Activated CD4-positive, alpha-beta T cell treated with anti-CD3 and anti-CD28 coated beads, Interleukin-2, amount 50 U/mL, for 48 hours (primary cell): ENCODE data around the gene TMF1.
A peak's percentile ranks its signal among the peaks of the same experiment; 100 is the strongest.

ENCODE experiments used
- DNase-seq, 2 experiments: peaks; one replicate each; pipeline ENCODE4 v3.0.0-alpha.2; 2020

Gene TMF1, protein sequence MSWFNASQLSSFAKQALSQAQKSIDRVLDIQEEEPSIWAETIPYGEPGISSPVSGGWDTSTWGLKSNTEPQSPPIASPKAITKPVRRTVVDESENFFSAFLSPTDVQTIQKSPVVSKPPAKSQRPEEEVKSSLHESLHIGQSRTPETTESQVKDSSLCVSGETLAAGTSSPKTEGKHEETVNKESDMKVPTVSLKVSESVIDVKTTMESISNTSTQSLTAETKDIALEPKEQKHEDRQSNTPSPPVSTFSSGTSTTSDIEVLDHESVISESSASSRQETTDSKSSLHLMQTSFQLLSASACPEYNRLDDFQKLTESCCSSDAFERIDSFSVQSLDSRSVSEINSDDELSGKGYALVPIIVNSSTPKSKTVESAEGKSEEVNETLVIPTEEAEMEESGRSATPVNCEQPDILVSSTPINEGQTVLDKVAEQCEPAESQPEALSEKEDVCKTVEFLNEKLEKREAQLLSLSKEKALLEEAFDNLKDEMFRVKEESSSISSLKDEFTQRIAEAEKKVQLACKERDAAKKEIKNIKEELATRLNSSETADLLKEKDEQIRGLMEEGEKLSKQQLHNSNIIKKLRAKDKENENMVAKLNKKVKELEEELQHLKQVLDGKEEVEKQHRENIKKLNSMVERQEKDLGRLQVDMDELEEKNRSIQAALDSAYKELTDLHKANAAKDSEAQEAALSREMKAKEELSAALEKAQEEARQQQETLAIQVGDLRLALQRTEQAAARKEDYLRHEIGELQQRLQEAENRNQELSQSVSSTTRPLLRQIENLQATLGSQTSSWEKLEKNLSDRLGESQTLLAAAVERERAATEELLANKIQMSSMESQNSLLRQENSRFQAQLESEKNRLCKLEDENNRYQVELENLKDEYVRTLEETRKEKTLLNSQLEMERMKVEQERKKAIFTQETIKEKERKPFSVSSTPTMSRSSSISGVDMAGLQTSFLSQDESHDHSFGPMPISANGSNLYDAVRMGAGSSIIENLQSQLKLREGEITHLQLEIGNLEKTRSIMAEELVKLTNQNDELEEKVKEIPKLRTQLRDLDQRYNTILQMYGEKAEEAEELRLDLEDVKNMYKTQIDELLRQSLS

DNA sequence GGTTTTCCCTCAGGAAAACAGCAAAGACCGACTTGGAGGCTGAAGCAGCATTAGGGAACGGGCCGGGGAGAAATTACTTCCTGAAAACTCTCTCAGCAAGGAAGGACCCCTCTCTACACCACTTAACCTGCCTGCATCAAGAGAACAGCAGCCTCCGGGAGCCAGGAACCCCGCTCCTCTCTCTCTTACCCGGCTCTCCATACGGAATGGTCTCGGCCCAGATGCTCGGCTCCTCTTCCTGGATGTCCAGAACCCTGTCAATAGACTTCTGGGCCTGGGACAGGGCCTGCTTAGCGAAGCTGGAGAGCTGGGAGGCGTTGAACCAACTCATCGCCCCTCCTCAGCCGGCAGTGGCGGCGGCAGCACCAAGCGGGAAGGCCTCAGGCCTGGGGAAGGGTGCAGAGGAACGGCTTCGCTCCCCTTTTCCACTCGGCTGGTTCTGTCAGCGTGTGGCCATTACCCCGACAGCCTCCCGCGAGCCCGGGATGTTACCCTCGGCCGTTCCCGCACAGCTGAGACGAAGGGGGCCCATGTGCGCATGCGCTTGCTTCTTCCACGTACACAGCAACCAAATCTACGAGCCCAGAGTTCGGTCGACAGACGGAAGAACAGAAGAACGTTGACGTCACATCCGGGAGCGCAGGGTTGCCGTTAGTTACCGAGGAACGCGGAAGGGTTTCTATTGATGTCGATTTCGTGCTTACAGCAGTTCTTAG lies at the start of gene TMF1:
Gene TMF1, minus strand, starts transcription at position 578 of the 716 bp plus-strand sequence. Its CDS starts 247 bp downstream, at position 331.
- peak; percentile 98 for DNase-seq

DNA sequence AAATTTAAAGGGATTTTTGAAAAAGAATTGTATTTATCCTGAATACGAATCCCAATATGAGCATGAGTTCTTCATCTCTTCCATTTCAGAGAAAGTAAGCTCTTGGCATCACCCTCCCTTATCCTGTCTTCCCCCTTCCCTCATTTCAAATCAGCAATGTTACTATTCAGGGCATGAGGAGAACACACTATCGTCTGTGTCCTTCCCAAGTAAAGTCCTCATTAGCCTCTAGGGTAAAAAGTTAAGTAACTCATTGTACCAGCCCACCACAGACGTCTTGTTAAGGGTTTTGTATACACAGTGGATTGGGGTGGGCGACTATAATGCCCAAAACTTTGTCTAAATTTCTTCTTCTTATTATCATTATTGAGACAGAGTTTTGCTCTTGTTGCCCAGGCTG lies 47.4 kb upstream of the TMF1 start:
- no peak for DNase-seq

DNA sequence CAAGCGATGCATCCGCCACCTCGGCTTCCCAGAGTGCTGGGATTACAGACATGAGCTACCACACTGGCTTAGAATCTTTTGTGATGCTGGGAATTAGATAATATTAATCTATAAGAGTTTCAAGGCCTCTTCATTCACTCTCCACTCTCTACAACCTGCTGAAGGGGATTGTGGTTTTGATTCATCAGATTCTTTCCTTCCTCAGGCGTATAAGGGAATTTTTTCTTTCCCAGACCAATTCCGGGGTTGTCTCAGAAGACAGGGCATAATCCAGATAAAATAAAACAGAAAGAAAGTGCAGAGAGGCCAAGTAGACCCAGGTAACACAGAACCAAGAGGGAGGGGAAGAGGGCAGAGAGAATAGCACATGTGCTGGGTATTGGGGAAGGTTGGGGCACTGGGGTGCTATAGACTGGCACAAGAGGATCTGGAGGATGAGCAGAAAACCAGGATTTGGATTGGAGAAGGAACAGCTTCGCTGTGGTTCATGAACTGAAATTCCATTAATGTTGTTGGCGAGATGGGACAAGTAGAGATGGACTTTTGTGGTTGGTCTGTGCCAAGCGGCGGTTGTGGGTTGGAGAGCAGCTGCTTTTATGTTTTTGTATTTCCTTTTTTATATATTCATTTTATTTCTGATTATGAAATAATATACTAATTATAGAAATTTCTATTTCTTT lies 45.4 kb upstream of the TMF1 start:
- no peak for DNase-seq

DNA sequence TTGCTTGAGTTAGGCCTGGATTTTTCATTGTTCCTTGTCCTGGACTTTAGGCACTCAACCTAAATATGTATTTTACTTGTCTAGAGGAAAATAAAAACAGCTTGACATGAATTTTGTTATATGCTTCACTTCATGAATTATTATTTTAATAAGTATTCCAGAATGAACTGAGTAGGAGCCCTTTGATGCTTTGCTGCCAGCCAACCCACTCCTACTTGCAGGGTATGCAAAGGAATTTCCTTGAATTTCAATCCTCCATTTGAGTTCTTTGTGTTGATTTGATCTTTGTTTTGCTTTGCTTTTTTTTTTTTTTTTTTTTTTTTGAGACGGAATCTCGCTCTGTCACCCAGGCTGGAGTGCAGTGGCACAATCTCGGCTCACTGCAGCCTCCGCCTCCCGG lies 44.2 kb upstream of the TMF1 start:
- no peak for DNase-seq

DNA sequence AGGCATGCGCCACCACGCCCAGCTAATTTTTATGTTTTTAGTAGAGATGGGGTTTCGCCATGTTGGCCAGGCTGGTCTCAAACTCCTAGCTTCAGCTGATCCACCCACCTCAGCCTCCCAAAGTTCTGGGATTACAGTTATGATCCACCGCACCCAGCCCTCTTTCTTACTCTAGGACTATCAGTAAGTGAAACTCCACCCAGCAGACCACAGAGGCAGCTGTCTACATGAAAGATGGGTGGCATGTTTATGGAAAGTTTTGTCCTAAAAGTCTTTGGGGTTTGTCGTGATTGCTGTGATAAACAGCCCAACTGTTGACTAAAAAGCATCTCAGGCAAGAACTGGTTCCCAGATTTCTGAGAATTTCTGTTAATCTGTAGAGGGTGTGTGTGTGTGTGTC lies 43.5 kb upstream of the TMF1 start:
- DNase-seq: peak in 1 of 2 experiments; percentile 49

DNA sequence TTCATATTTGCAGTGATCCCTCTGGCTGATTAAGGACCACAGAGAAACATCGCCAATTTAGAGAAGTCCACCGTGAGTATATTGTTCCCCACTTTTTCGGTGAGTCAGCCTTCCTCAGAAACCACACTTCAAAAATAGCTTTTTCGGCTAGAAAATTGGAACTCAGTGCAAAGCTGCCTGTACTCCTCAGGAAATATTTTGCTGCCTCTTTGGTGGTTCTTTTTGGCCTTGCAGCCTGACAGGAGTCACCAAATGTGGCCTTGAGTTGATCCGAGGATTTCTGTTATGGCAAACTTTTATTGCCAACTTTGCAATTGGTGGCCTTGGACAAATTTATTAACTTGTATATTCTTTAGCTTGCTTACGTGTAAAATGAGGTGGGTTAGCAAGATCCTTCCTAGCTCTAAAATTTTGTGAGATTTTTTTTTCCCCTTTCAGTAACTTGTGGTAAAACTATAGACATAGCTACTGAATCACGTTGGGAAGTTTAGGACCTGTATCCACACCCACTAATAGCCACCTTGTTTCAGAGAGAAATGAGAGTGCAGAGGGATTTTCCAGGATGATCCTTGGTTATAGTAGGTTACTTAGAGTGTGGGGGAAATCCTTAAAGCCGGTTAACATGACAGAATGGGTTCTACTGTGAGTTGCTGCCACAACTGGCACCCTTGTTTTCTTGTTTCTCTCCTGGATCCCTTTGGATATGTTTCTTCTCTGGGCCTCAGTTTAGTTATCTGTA lies 42.5 kb upstream of the TMF1 start:
- DNase-seq: no peak

DNA sequence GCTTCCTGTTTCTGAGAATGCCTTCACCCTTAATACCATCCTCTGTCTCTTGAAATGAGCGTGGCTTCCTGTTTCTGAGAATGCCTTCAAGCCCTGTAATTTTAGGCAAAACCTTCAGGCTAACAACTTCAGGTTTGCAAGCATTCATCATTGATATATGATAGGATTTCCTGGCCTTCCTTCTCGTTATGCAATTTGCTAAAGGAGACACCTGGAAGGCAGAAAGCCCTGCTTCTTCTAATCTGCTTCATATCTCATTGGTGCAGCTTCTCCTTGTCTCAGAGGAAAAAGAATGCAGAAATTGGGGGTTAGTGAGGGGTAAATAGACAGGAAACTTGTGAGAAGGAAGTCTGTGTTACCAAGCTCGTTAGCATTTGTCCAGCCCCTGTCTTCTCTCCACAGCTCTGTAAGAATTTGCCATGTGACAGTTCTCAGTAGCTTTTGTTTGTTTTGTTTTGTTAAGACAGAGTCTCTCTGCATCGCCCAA lies 39.9 kb upstream of the TMF1 start:
- DNase-seq: no peak

DNA sequence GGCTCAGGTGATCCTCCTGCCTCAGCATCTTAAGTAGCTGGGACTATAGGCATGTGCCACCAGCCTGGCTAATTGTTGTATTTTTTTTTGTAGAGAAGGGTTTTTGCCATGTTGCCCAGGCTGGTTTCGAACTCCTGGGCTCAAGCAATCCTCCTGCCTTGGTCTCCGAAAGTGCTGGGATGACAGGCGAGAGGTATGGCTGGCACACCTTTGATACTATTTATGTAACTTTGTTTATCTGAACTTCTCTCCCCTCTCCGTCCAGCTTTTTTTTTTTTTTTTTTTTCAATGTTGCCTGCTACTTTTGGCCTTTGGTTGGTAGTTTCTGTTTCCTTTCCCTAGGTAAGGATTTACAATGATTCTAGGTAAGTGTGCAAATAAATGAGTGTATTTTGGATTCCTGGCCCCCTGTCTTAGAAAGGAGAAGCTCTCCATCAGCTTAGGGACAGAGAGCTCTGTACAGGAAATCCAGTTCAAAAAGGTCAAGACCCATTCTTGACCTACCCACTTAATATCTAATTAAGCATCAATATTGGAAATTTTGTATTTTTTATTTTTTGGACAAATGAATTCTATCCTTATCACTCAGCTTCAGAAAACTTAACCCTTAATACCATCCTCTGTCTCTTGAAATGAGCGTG lies 39.4 kb upstream of the TMF1 start:
- DNase-seq: no peak

DNA sequence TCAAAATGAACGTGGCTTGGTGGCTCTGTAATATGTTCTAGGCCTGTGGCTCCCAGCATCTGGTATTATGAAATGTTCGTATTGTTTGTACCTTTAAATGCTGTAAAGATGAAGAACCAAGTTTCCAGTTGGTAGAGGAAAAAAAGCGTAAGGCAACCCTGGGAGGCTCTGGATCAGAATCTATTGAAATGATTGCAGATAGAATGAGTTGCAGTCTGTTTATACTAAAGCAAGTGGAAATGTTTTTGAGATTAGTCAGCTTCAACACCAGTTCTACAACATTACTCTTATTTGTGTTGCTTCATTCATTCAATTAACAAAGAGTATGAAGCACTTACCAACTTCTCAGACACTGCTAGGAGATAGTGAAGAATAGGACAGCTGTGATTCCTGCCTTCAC lies 37.9 kb upstream of the TMF1 start:
- no peak for DNase-seq

DNA sequence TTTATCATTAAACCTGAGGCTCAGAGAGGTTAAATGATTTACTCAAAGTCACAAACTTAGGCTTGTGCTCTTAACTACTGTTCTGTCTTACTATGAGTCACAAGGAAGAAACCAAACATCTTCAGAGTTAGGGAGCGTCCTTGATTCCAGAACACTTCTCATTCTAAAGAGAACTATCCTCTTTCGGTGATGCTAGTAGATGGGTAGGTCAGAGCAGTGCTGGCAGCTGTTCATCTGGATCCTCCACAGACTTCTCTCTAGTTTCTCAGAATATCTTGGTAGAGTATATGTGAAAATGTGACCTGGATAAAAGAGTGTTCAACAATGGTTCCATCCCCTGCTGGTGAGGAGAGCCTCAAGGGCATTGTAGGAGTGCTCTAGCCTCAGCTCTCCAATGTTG lies 35.9 kb upstream of the TMF1 start:
- no peak for DNase-seq

DNA sequence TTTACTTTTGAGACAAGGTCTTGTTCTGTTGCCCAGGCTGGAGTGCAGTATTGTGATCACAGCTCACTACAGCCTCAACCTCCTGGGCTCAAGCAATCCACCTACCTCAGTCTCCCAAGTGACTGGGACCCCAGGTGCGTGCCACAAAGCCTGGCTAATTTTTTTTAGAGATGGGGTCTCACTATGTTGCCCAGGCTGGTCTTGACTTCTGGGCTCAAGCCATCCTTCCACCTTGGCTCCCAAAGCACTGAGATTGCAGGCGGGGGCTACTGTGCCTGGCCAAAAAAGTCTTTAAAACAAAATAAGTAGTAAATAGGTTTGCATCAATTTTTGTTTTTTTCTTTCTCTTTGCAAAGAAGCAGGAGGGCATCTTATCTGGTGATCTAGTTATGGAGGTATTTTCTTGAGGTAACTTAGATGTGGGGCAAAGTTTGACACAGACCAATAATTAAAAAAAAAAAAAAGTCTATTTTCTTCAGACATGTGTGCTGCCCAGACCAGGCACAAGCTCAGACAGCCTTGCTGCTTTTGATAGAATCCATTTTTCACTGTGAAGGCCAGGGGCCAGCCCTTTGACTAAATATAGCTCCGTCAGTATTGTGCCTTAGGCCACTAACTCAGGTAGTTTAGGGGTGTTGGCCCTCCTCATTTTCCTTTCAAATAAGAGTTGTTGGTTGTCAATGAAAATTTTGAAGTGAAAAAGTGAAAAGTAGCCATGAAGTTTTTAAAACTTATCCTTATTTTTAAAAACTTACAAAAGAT lies 35.1 kb upstream of the TMF1 start:
- no peak for DNase-seq

DNA sequence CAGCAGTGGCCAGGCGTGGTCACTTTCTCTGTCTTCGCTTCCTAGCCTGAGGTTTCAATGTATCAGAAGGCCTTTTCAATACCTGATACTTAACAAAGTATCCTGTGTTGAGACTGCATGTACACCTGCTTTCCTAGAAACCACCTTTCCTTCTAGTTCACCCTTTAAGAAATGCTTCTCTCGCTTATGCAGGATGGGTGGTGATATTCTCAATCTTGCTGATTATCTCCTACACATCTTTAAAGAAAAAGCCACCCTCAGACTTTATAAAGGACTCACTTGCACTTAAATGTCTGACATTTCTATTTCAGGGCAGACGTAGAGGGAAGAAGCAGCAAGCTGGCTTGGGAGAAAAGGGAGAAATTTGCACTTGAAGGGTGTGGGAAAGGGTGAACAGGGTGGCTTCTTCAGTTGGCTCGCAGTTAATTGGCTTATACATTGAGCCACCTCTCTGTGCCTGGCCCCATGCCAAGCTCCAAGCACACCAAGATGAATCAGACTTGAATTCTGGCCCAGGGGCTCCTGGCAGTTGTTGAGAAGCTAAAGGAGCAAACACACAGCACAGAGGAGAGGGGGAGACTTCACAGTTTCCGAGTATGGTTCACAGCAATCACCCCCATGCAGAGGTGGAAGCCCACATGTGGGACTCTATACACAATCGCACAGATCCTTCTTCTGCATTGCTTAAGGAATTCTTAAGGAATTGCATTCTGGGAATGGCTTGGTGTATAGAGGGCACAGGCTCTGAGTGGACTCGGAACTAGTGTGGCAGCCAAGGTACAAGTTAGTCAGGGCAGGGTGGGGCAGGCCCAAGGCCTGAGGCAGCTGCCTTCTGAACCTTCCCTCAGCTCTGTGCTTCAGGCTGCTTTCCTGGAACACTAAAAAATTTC lies 33.9 kb upstream of the TMF1 start:
- peak; percentile 84 to 87 for DNase-seq

DNA sequence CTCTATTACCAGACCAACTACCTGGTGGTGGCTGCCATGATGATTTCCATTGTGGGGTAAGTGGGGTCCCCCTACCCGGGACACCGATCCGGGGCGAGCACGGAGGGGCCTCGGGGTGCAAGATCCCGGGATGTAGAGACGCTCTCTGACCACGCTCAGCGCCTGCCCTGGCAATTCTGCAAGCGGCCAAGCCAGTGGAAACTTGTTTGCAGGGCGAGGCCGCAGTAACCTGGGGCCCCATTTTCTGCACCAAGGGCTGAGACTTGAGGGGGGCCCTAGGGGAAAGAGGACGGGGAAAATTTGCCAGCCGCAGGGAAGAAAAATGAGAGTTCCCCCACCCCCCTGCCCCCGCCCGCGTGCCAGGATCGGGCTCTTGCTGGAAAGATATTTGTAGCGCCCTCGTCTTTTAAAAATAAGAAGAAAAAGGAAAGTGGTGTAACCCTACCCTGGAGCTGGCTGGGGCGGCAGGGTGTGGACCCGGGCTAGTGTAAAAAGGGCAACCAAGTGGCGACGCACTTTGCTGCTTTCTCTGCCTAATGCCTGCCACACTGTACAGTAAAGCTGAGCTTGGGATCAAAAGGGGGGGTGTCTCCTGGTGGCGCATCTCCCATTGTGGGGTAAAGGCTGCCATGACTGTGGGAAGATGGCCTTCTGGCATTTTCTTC lies 33.2 kb upstream of the TMF1 start:
- DNase-seq: no peak

DNA sequence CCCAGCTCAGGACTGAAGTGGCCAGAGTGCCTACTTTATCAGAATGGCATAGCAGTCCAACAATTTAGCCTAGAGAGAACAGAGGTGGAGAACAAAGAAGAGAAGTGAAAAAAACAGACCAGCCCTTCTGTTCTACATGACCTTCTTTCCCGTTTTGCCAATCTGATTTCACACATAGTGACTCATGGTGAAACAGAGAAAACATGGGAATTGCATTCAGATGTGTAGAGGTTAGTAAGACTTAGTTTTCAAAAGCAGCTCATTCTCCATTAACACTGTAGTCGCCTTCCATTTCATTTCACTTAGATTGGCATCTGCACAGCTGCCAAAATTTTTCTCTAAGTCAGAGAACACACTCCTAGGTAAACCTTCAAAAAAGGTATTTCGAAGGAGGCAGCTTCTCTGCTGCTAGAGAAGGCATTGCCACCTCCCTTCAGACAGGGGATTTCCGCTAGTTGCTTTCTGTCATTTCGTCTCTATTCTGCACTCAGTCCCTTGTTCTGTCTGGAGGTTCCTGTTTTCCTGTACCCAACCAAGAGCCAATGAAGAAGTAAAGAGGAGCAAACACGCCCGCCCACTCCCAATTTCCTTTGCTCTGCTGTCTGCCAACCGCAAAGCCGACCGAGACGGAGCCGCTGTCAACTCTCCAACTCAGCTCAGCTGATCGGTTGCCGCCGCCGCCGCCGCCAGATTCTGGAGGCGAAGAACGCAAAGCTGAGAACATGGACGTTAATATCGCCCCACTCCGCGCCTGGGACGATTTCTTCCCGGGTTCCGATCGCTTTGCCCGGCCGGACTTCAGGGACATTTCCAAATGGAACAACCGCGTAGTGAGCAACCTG lies 32.4 kb upstream of the TMF1 start, which contains the start of gene ARL6IP5:
Gene ARL6IP5, plus strand, starts transcription at position 612 of the 842 bp plus-strand sequence. Its CDS starts 111 bp downstream, at position 723.
- DNase-seq: peak; percentile 89 to 92

DNA sequence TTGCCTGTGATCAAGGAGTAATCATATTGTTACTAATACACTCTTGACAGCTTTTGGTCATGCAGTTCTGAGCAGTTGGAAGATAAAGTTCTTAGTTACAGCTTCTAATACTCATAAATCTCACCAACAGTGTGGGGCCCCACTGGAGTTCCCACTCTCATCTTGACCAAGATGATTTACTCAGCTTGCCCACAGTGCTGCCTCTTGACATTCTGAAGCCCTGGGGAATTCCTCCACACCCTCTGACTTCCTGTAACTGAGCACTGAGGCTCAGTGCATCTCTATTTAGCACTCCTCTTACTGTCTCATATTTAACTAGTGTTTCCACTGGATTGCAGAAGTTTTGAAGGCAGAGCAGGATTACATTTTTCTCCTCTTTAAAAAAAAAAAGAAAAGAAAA lies 30.7 kb upstream of the TMF1 start:
- peak; percentile 70 to 82 for DNase-seq

DNA sequence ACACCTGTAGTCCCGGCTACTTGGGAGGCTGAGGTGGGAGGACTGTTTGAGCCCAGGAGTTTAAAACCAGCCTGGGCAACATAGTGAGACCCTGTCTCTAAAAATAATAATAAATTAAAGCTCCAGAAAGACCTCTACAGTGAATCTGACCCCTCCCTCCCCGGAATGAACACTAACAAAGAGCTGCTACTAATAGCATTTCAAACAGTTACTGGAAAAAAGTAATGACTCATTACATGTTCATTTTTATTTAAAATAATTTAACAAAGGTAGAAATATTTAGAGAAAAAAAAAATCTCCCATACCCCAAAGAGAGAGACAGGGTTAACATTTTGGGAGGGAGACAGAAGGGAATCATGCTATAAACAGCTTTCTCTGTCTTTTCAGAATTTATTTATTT lies 30.2 kb upstream of the TMF1 start:
- no peak for DNase-seq

DNA sequence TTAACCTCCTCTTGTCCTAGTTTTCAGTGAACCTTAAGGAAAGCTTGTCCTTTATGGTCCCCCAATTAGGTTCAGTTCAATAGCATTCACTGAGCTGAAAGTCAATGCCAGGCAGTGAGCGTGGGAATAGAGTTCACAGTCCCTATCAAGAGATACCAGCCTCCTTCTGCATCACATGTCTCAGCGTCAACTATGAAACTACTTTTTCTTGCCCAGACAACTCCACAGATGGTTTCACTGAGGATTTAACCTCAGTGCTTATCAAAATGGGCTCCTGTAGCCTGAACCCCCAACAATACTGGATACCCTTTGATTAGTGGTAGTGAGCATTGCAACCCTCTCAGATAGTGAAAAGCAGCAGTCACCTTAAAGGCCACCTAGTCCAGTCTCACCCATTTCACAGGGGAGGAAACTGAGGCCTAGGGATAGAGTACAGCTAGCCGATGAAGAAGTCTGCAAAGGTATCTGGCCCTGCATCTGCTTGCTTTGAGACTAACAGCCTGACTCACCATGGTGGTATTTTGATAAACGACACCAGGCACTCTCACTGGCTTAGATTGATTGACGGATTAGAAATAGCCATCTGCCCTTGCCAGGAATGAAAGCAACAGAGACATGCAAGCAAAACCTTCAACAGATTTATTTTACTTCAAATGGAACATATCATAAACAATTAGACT lies 29.6 kb upstream of the TMF1 start:
- no peak for DNase-seq
